Esophagus muscularis mucosa (tissue), 4 donors: ENCODE data around the gene TMPRSS11E.

ENCODE experiments used
- CTCF ChIP-seq, 3 experiments: fragments of 200-600 bp in 2 of 3; fragments of 450-650 bp in 1 of 3; sonication (generic) in 2 of 3; IDR thresholded peaks; one replicate each; pipeline ENCODE4 v1.5.1; 2017 to 2019; ENCODE audit warnings: antibody characterized with exemption in 3 of 3, mild to moderate bottlenecking in 2 of 3, moderate library complexity in 1 of 3
- EP300 ChIP-seq: sonication (generic); formaldehyde crosslinking; IDR thresholded peaks from one replicate; pipeline ENCODE4 v1.6.1; 2017; ENCODE audit warnings: antibody characterized with exemption
- POLR2A ChIP-seq: fragments of 450-650 bp; IDR thresholded peaks from one replicate; pipeline ENCODE4 v1.6.1; 2017; ENCODE audit warnings: antibody characterized with exemption, moderate library complexity, mild to moderate bottlenecking, low read depth
- POLR2AphosphoS5 ChIP-seq, 2 donors: sonication (generic); formaldehyde crosslinking; IDR thresholded peaks; one replicate each; pipeline ENCODE4 v1.6.1; 2017; ENCODE audit warnings: antibody characterized with exemption in 2 of 2

- TF ChIP-seq POLR2AphosphoS5 (IDR thresholded peaks at IDR 0.05) (no peak), POLR2A (no peak), CTCF (IDR thresholded peaks at IDR 0.05) (no peak), EP300 (no peak)
Measured at GRCh38 chr4:68445111-68445510, 2.2 kb upstream of the TMPRSS11E start.
